Anterior cingulate cortex (tissue), 58 donors: ENCODE results near the gene DDX3X.

Experiments used
- DNase-seq, 58 donors: peaks; one replicate each; lab custom pipeline; 2025; lab: John Stamatoyannopoulos, UW

Gene DDX3X

GRCh38 chrX:41326431-41326830, 7.5 kb upstream of the DDX3X start:
- no peak for DNase-seq

DNA sequence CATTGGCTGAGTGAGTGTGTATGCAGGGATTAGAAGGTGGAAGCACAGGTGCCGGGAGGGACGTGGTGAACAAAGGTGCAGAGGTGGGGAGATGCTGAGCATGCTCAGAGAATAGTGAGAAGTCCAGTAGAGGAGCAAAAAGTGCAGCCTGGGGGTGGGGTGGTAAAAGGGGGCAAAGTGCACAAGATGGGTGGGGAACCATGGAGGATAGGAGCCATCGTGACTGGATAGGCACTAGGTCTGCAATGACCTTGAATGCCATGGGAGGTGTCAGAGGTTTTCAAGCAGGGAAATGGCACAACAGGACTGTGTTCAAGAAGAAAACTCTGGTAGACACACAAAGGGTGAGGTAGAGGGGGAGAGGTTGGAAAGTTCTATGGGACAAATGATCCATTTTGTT, 6.6 kb upstream of the DDX3X start:
- DNase-seq, result no peak

GRCh38 chrX:41329101-41329500, 4.9 kb upstream of the DDX3X start:
- DNase-seq, result no peak

DNA sequence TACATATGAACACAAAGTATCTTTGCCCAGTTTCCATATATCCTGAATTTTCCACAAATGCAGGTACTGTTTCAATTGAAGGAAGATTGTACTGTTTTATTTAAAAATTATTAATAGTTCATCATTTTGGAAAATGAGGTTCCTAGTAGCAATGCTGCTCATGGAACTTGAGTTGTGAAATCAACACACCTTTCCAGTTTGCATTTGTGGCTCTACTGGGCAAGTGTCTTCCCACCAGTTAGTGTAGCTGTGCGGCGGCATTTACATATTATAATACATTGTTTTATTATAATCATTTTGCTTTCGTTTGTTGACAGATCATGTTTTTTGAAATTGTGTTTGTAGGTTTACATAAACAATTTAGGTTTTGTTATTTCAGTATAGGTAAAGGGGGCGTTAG, 2.0 kb upstream of the DDX3X start:
- DNase-seq, result no peak

DNA sequence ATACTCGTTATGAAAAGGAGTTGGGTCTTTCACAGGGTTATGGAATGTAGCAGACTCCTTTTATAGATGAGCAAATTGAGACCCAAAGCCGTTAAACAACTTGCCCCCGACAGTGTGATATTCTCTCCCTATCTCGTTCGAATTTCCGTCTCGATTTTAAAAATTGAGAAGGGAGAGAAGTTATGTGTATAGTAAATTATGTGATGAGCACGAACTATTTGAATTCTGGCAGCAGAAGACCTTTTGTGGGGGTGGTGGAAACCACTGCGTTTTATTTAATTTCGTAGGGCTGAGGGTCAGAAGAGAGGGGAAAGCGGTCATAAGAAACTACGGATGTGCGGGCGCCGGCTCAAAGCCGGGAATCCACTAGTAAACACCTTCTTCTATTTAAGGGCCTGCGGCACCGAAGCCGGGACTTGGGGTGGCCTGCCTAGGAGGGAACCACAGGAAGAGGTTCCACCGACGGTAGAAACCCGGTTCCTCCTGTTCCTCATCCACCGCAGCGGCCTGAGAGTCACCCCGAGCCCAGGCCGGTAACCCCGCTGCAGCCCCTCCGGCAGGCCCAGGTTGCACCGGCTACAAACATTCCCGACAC, 1.5 kb upstream of the DDX3X start:
- peak in 20 of 58 donors; percentile 5 to 75 (median 40) for DNase-seq

- peak in 57 of 58 donors; percentile 5 to 89 (median 67) for DNase-seq
Measured at GRCh38 chrX:41333003-41333743, 789 bp upstream of the DDX3X start.

DNA sequence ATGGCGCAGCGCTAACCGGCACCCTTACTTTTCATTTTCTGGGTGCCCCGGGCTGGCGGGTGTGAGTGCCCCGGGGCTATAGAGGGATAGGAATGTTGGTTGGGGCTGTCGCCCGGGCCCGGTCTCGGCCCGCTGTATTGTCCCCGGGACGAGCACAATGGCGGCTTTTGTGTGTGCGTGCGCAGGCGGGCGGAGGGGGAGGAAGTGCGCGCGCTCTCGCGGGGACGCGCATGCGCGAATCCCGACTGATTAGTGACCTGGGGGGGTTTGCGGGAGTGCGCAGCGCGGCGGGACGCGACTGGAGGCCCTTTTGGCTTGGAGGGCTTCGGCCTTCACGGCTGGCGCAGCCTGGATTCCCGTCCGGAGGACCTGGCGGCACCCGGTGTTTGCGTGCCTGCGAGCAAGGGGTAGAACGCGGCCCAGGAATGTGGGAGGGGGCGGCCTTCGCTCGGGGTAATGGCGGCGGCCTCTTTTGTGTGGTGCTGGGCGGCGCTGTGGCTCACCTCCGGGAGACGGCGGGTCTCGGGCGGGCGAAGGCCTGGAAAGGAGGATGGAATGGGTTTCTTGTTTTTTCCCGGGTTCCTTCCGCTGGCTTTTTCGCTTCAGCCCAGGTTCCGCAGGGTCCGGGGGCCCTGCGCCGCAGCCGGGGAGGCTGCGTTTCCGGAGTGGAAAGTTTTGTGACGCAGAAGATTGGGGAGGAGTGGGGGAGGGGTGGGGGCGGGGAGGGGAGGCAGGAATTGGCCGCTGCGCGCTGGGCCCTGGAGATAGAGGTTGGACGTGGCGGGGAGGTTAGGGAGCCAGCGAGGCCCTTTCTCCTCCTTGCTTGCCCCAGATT, 618 bp downstream of the DDX3X start:
- DNase-seq, result peak in 57 of 58 donors; percentile 1 to 93 (median 67)

DNA sequence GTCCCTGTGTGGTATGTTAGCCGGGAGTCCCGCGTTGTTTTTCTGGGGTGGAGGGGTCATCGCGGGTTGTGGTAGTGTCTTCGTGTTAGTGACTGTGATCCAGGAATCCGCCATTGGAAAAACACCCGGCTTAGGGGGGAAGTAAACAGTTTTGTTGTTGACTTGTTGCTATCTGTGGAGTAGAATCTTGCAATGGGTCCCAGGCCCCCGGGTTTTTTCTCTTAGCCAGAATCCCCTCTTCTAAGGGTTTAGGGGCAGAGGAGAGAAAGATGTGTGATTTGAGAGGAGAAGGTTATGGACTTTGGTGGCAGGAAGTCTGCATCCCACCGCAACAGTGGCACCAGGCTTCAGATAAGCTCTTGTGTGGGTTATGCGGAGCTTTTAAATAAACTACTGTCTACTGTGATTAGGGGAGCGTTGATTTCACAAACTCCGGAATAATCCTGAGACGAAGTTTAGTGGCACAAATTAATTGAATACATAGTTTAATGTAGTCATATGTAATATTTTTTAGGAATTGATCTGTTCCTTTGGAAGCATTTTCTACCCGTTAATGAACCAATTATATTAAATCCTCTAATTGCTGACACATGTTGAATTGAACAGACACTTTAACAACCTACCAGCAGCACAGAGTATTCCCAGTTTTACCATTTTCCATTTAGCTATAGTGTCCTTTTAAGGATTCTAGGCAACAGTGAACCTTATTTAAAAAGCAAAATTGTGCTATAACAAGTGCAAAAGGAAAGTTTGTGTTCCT, 1.4 kb downstream of the DDX3X start:
- peak in 4 of 58 donors; percentile 1 to 52 (median 48) for DNase-seq

- no peak for DNase-seq
Measured at GRCh38 chrX:41335958-41336331, 2.0 kb downstream of the DDX3X start.

DNA sequence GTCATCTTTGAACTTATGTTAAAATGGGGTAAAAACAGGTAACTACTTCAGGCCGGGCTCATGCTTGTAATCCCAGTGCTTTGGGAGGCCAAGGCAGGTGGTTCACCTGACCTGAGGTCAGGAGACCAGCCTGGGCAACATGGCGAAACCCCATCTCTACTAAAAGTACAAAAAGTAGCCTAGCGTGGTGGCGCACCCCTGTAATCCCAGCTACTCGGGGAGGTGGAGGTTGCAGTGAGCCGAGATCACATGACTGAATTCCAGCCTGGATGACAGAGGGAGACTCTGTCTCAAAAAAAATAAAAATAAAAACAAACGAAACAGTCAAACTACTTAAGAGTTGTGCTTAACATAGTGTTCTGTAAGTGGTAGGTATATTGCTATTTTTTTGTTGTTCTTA, 2.5 kb downstream of the DDX3X start:
- no peak for DNase-seq

DNA sequence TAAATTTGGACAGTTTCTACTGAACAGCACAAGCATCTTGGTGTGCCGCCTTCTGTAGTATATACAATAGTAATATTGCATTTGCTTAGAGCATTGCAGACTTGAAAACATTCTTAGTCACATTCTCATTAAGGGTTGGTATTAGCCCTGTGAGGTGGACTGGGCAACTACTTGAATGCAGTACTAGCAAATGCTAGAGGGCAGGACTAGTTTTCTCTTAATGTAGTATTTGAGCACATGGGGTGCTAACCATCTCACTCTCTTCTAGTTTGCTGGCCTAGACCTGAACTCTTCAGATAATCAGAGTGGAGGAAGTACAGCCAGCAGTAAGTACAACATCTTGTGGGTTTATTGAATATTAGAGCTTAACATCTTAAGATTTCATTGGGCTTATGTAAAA, 3.2 kb downstream of the DDX3X start:
- no peak for DNase-seq

DNA sequence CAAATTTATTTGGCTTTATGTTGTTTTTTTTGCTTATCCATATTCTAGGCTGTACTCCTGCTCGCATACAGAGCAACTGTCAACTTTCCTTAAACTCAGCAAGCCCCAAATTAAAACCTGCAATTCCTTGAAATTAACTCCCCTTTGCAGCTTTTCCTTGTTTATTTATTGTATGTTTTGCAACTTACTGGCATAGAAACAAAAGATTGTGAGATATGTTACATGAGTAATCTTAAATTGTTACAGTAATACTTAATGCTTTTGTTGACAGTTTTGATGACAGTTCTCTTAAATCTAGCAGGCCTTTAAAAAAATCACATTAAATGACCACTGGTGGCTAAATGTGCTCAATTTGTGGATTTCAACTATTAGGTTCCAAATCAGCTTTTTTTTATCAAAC, 4.5 kb downstream of the DDX3X start:
- no peak for DNase-seq

DNA sequence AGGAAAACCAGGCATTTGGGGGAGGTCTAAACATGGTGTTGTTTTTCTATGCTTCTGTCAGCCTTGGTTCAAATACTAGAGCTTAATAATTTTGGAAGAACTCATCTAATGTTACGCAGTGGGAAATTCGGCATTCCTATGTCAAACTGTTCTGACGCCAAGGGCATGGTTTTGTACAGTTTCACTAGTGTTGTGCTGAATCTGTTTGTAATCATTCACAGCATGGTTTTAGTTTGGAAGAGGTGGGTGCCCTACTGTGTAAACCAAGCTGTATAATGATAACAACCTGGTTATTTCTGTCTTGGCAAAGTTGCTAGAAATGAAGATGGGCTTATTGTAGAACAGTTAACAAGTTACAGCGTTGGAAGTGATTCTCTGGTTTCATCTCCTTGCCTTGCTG, 5.2 kb downstream of the DDX3X start:
- DNase-seq, result no peak

DNA sequence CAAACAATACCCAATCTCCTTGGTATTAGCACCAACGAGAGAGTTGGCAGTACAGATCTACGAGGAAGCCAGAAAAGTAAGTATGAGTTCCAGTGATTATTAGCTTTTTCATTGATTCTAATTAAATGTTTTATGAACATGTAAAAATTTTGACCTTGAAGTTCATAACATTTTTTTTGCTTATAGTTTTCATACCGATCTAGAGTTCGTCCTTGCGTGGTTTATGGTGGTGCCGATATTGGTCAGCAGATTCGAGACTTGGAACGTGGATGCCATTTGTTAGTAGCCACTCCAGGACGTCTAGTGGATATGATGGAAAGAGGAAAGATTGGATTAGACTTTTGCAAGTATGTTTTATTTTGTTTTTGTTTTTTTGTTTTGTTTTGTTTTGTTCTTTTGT, 10.1 kb downstream of the DDX3X start:
- no peak for DNase-seq

DNA sequence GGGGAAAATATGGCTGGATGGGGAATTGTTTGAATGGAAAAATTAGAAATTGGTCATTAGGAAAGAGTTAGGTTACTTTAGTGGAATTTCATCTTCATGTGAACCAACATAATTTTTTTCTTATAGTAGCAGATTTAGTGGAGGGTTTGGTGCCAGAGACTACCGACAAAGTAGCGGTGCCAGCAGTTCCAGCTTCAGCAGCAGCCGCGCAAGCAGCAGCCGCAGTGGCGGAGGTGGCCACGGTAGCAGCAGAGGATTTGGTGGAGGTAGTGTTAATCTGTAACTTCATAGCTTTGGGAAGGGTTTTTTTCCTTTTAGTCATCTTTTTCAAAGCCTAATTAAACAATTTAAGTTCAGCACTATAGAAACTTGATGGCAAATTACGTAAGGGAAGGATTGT, 13.2 kb downstream of the DDX3X start:
- no peak for DNase-seq

GRCh38 chrX:41348551-41348950, 14.6 kb downstream of the DDX3X start:
- no peak for DNase-seq

DNA sequence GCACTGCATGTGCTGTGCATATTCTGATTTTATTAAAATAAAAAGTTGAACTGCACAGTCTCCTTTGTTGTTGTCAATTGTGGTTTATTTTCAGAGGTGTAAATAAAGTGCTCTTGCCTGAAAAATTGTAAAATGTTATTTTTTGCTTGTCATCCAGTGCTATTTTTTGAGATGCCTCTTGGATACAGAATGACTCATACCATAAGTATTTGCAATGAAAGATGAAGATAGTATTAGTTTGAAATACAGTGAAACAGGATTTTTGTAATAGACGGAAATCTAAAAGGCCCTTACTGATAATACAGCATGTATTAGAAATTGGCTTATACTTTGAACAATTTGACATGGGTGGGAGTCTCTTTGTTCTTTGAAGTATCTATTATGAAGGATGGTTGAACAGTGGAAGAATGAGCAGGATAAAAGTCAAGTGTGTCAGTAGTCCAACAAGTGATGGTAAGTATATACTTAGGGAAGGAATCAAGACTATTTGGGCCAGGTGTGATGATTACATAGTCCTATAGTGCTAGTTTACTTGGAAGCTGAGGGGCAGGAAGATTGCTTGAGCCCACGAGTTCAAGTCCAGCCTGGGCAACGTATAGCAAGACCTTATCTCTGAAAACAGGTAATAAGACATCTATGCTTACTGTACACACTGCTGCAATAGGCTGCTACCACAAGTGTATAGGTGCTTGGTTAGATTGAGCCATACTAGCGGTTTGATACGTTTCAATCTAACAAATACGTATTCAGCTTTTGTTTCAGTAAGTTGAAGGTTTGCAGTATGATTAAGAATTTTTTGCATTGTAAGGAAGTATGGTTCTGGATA, 16.4 kb downstream of the DDX3X start:
- DNase-seq, result no peak

- DNase-seq, result no peak
Measured at GRCh38 chrX:41350976-41351569, 17.1 kb downstream of the DDX3X start.

DNA sequence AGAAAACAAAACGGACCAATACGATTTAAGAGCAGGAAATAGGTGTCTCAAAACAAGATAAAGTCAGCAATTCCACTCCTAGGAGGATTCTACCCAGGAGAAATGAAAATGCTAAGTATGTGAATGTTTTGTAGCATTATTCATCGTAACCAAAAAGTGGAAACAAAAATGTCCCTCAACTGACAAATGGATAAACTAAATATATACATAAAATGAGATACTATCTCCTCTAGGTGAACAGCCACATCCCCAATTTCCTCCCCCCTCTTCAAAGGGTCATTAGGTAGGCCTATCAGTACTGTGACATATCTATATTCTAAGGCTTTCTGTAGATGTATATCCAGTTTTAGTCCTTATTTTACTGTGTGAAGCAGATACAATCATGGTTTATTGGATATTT, 18.0 kb downstream of the DDX3X start:
- no peak for DNase-seq
